NCI-H2196 treated with DMSO at 0.1 percent for 48 hours (cell line): ENCODE data around the gene HAUS8.
"Not testable (repeated sequence)": the region's sequence is repeated elsewhere in the genome, so short reads cannot be mapped to it uniquely, and the experiment has no call there.

Experiments
- DNase-seq: peaks from one replicate; lab custom pipeline; 2025; ENCODE audit not compliant: unreplicated experiment; lab: John Stamatoyannopoulos, UW

The HAUS8 gene

DNA sequence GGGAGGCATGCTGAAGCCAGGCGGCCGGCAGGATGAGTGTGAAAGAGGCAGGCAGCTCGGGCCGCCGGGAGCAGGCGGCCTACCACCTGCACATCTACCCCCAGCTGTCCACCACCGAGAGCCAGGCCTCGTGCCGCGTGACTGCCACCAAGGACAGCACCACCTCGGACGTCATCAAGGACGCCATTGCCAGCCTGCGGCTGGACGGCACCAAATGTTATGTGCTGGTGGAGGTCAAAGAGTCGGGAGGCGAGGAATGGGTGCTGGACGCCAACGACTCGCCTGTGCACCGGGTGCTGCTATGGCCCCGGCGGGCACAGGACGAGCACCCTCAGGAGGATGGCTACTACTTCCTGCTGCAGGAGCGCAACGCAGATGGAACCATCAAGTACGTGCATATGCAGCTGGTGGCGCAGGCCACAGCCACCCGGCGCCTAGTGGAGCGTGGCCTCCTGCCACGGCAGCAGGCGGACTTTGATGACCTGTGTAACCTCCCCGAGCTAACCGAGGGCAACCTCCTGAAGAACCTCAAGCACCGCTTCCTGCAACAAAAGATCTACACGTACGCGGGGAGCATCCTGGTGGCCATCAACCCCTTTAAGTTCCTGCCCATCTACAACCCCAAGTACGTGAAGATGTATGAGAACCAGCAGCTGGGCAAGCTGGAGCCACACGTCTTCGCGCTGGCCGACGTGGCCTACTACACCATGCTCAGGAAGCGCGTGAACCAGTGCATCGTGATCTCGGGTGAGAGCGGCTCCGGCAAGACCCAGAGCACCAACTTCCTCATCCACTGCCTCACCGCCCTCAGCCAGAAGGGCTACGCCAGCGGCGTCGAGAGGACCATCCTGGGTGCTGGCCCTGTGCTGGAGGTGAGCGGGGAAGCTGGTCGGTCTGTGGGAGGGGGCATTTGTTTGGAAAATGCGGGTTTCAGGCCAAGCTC is 26.7 kb upstream of the HAUS8 start:
- DNase-seq, result no peak

GRCh38 chr19:17098326-17098725 is 23.1 kb upstream of the HAUS8 start:
- no peak for DNase-seq

GRCh38 chr19:17097593-17098126 is 22.4 kb upstream of the HAUS8 start:
- no peak for DNase-seq

DNA sequence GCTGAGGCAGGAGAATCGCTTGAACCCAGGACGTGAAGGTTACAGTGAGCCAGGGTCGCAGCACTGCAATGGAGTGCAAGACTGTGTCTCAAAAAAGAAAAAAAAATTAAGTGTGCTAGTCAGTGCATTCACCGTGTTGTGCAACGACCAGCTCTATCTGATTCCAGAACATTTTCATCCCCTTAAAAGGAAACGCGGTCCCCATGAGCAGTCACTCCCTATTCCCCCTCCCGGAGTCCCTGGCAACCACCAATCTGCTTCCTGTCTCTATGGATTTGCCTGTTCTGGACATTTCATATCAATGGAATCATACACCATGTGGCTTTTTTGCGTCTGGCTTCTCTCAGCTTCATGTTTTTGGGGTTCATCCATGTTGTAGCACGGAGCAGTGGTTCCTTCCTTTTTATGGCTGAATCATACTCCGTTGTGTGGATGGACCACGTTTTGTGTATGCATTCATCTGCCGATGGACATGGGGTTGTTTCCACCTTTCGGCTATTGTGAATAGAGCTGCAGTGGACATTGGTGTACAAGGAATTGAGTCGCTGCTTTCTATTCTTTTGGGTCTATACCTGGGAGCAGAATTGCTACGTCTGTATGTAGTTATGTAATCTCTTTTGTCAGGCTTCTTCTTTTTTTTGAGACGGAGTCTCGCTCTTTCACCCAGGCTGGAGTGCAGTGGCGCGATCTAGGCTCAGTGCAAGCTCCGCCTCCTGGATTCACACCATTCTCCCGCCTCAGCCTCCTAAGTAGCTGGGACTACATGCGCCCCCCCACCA is 20.1 kb upstream of the HAUS8 start:
- no peak for DNase-seq

- DNase-seq, result not testable (repeated sequence)
Measured at GRCh38 chr19:17094694-17095093, 19.4 kb upstream of the HAUS8 start.

GRCh38 chr19:17092696-17093095 is 17.4 kb upstream of the HAUS8 start:
- no peak for DNase-seq

DNA sequence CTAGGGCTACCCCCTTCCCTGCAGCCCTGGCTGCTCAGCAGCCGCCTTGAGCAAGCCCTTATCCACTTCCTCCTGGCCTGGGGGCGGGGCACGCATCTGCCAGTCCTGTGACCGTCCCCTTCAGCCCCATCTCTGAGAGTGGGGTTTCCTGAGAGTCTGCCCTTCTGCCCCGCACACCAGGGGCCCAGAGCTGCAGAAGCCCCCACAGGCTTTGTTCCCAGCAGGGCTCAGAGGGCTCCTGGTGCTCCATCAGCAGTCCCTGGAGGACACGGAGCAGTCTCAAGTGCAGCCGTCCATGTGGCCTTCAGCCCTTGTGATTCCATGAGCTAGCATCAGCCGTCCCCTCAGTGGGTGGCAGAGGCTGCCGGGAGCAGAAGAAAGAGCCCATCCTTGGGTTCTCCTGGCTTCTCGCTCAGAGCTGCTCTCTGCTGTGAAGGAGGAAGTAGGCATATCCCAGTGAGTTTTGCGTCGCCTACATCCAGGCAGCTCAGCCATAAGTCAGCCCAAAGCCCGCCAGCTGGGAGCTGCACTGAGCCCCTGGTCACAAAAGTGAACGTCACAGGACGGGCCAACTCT is 16.6 kb upstream of the HAUS8 start:
- no peak for DNase-seq

- DNase-seq, result no peak
Measured at GRCh38 chr19:17090583-17090982, 15.3 kb upstream of the HAUS8 start.

DNA sequence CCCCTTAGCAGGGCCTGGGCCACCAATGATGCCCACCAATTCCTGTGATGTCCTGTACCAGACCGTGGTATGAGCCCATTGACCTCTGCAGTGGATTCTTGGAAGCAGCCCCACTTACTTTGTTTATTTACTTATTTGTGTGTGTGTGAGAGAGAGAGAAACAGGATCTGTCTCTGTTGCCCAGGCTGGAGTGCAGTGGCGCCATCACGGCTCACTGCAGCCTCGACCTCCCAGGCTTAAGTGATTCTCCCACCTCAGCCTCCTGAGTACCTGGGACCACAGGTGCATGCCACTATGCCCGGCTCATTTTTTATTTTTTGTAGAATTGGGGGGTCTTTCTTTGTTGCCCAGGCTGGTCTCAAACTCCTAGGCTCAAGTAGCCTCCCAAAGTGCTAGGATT is 13.3 kb upstream of the HAUS8 start:
- DNase-seq, result no peak

- no peak for DNase-seq
Measured at GRCh38 chr19:17086834-17087233, 11.6 kb upstream of the HAUS8 start.

DNA sequence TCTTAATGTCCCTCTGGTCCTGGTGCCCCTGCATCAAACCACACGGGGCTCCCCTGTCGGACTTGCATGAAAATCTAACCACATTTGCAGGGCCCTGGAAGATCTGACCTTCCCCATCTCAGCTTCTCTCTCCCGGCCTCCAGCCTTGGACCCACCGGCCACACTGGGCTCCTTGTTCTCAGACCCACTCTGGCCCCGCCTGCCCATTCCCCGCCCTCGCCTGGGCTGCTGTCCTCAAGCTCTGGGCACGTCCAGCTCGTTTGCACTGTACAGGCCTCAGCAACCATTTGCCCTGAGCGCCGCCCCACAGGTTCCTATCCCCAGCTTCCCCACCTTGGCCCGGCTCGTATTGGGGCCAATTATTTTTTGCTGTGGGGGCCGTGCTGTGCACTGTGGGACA is 10.9 kb upstream of the HAUS8 start:
- no peak for DNase-seq

GRCh38 chr19:17081672-17082630 is 6.7 kb upstream of the HAUS8 start:
- DNase-seq, result no peak

DNA sequence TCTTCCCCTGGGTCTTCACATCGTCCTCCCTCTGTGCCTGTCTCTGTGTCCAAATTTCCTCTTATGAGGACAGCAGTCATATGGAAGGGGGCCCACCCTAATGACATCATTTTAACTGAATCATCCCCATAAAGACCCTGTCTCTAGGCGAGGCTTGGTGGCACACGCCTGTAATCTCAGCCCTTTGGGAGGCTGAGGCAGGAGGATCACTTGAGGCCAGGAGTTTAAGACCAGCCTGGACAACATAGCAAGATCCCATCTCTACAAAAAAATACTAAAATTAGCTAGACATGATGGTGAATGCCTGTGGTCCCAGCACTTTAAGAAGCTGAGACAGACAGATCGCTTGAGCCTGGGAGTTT is 5.2 kb upstream of the HAUS8 start:
- DNase-seq, result no peak

DNA sequence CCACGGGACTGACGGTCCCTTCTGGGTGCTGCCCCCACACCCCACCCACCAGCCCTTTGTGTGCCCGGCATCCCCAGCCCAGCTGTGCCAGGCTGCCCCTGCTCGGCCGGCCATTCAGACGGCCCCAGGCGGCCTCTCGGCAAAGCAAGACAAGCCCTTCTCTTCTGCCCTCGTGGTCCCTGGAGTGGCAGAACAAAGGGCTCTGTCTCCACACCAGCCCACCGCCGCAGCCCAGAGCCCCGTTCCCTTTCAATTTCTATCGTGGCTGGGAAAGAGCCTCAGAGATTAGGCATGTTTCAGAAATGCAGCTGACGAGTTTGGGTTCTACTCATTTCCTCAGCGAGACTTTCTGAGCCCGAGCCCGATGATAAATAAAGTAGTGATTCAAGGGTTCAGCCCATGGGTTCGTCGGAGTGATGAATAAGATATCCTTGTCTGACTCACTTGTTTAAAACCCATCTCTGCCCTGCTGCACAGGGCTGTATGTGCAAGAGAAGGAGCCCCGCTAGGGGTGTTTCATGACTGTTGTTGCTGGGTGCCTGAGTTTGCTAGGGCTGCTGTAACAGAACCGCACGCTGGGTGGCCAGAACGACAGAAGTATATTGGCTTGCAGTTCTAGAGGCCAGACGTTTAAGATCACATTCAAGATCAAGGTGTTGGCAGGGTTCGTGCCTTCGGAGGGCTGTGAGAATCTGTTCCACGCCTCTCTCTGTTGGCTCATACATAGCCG is 4.6 kb upstream of the HAUS8 start:
- DNase-seq, result no peak

DNA sequence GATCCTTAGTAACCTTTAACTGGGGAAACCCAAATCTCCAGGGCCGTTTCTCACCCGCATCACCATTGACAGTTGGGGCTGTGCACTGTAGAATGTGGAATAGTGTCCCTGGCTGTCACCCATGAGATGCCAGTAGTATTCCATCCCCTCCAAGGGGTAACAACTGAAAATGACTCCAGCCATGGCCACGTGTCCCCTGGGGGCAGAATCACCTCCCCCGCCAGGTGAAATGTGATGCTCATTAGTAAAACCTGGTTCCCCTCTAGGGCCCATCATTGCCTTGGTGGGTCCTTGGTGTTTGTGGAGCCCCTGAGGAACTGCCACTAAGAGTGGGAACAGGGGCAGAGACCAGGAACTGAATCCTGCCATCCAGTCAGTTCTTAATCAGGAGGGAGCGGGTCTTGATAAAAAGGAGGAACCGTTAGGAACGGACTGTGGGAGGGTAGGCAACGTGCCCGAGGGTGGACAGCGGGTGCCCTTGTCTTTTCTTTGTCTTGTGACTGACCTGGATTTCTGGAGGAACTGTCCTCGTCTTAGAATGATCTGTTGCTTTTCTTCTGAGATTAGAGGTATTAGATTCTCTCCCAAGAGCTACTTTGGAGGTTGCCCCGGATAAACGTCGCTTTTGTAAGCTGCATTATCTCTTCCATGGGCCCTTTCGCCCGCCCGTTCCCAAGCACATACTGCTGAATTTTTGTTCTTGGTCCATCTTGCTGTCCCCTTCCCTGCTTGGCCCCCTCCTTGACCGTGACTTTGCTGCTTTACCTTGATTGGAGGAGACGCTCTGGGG is 3.9 kb upstream of the HAUS8 start:
- DNase-seq, result no peak

DNA sequence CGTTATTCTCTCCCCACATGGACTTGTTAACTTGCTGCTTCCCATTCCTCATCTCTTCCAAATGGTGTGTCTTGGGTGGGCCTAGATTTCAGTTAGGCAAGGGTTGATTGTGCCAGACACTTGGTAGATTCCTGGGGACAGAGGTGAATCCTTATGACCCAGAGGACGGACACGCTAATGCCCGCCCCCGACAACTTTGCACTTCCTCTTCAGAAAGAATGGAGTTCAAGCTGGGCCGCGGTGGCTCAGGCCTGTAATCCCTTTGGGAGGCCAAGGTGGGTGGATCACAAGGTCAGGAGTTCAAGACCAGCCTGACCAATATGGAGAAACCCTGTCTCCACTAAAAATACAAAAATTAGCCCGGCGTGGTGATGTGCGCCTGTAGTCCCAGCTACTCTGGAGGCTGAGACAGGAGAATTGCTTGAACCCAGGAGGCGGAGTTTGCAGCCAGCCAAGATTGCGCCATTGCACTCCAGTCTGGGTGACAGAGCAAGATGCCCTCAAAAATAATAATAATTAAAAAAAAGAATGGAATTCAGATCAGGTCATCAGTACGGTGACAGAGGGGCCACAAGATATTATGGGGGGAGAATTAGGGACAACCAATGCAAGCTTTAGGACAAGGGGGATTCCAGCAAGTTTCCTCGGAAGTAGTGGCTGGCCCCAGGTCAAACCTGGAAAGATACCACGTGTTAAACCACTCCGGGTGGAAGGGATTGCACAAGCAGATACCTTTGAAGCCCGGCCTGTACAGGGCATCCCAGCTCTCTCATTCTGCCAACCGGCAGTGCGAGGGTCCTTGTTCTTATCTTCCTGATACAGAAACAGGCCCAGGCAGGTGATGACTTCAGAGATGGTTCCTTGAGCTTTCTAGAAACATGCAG is 3.0 kb upstream of the HAUS8 start:
- DNase-seq, result no peak

DNA sequence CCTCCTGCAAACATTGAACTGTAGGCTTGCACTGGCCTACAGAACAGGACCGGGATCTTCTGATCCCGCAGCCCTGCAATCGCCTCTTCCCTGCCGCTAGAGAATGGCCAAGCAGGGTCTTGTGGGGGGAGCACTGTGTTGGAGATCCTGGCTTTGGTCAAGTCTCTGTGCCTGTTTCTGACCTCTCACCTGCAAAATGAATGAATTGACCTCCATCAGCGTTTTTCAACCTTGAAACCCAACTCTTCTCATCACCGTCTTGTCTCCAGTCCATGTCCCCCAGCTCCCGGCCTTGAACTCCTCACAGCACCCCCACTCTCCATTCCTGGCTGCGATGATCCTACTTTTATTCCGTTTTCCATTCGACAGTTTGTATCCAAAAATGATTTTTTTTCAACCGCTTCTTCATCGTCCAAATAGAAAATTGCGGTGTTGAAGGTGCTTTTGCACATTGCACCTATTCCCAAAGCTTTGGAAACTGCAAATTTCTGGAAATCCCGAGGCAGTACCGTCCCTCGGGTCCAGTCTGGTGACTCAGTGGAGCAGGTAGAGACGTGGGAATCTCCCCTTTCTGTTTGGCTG is 2.3 kb upstream of the HAUS8 start:
- no peak for DNase-seq

GRCh38 chr19:17076543-17076991 is 1.3 kb upstream of the HAUS8 start:
- DNase-seq, result no peak
